Stimulated activated CD8-positive, alpha-beta memory T cell treated with anti-CD3 and anti-CD28 coated beads, Interleukin-2, amount 100 ng/mL, for 1 hour (primary cell): Measurements from ENCODE around the gene TSLP.

Source experiments
- DNase-seq, 2 donors: peaks; one replicate each; pipeline ENCODE4 v3.0.0-alpha.2; 2020; ENCODE audit warnings: low read depth in 2 of 2

Gene TSLP

GRCh38 chr5:111095982-111096381, 24.5 kb downstream of the TSLP start:
- no peak for DNase-seq

- DNase-seq = no peak
Observed at GRCh38 chr5:111099058-111099778, 27.7 kb downstream of the TSLP start.

- DNase-seq = no peak
Observed at GRCh38 chr5:111106320-111106948, 34.9 kb downstream of the TSLP start.

GRCh38 chr5:111107371-111107770, 35.9 kb downstream of the TSLP start:
- DNase-seq = no peak

GRCh38 chr5:111111956-111112355, 40.4 kb downstream of the TSLP start:
- no peak for DNase-seq

GRCh38 chr5:111113678-111114077, 42.2 kb downstream of the TSLP start:
- no peak for DNase-seq

- no peak for DNase-seq
Observed at GRCh38 chr5:111115229-111115628, 43.7 kb downstream of the TSLP start.

- no peak for DNase-seq
Observed at GRCh38 chr5:111116550-111116949, 45.0 kb downstream of the TSLP start.

- no peak for DNase-seq
Observed at GRCh38 chr5:111117136-111117535, 45.6 kb downstream of the TSLP start.

GRCh38 chr5:111119221-111119620, 47.7 kb downstream of the TSLP start:
- DNase-seq = no peak

GRCh38 chr5:111119856-111120255, 48.3 kb downstream of the TSLP start:
- DNase-seq = no peak

GRCh38 chr5:111120911-111121310, 49.4 kb downstream of the TSLP start:
- DNase-seq = no peak

- no peak for DNase-seq
Observed at GRCh38 chr5:111121926-111122325, 50.4 kb downstream of the TSLP start.

- DNase-seq = no peak
Observed at GRCh38 chr5:111122398-111122797, 50.9 kb downstream of the TSLP start.

GRCh38 chr5:111124793-111125192, 53.3 kb downstream of the TSLP start:
- DNase-seq = no peak

GRCh38 chr5:111126896-111127295, 55.4 kb downstream of the TSLP start:
- no peak for DNase-seq
